IPS DF 6.9 (cell line): ENCODE data around the gene KRTAP12-2.
"Not testable (repeated sequence)": the region's sequence is repeated elsewhere in the genome, so short reads cannot be mapped to it uniquely, and the experiment has no call there.

Experiments
- DNase-seq: peaks from one replicate; pipeline ENCODE4 v3.0.0-alpha.2; 2013; ENCODE audit warnings: low read depth, low spot score
- H3K27ac ChIP-seq: one replicate; pipeline ENCODE4 v1.5.1; 2013; ENCODE audit warnings: low read length, control low read depth
- H3K27me3 ChIP-seq: 2 replicates; pipeline ENCODE4 v1.6.1; 2013; ENCODE audit warnings: mild to moderate bottlenecking, low read length; ENCODE audit not compliant: control insufficient read depth, insufficient read depth
- H3K36me3 ChIP-seq: 2 replicates; pipeline ENCODE4 v1.6.1; 2013; ENCODE audit warnings: low read length; ENCODE audit not compliant: control insufficient read depth, insufficient read depth
- H3K4me1 ChIP-seq: 2 replicates; pipeline ENCODE4 v1.6.1; 2013; ENCODE audit warnings: low read length; ENCODE audit not compliant: control insufficient read depth, insufficient read depth
- H3K4me3 ChIP-seq: 2 replicates; pipeline ENCODE4 v1.5.1; 2013; ENCODE audit warnings: mild to moderate bottlenecking, low read length
- H3K9me3 ChIP-seq: 2 replicates; pipeline ENCODE4 v1.6.1; 2013; ENCODE audit warnings: low read length, inconsistent platforms; ENCODE audit not compliant: control insufficient read depth, insufficient read depth
- WGBS: extraction: QIAGEN DNeasy Blood & Tissue Kit; methylation state at CpG from one replicate; pipeline ENCODE4 v1.1.7; 2013; ENCODE audit warnings: mixed read lengths, missing lambda C conversion rate; ENCODE audit not compliant: insufficient read length, insufficient coverage; 5-methylcytosine and 5-hydroxymethylcytosine counted together

The KRTAP12-2 gene

GRCh38 chr21:44637018-44637850, 29.5 kb downstream of the KRTAP12-2 start, which contains the start of gene KRTAP10-10:
TSS of gene KRTAP10-10 (plus strand) at chr21:44637356. CDS start at chr21:44637418, 62 bp downstream.
- no peak for DNase-seq
- H3K27me3 ChIP-seq = no peaks in the 10 kb centered on the region
- H3K4me3 ChIP-seq = no peak within 1 kb of the TSS
- WGBS = no CpG with 5 or more reads among the region's 21 CpGs
- H3K27ac ChIP-seq = no peak within 1 kb of the TSS
- H3K4me1 ChIP-seq = no peaks in the 10 kb centered on the region
- no peaks in the 10 kb centered on the region for H3K36me3 ChIP-seq
- no peaks in the 10 kb centered on the region for H3K9me3 ChIP-seq

- no peak overlapping the region for H3K27ac ChIP-seq
- WGBS = no CpG with 5 or more reads among the region's 15 CpGs
- H3K4me3 ChIP-seq = no peak overlapping the region
- no peaks in the 10 kb centered on the region for H3K36me3 ChIP-seq
- H3K4me1 ChIP-seq = no peaks in the 10 kb centered on the region
- H3K27me3 ChIP-seq = no peaks in the 10 kb centered on the region
- DNase-seq = no peak
- no peaks in the 10 kb centered on the region for H3K9me3 ChIP-seq
These were observed 30.3 kb downstream of the KRTAP12-2 start for GRCh38 chr21:44636209-44637017.

GRCh38 chr21:44632067-44632466, 34.7 kb downstream of the KRTAP12-2 start:
- DNase-seq = no peak
- no peaks in the 10 kb centered on the region for H3K36me3 ChIP-seq
- no peaks in the 10 kb centered on the region for H3K9me3 ChIP-seq
- H3K27ac ChIP-seq = no peak overlapping the region
- H3K27me3 ChIP-seq = no peaks in the 10 kb centered on the region
- H3K4me1 ChIP-seq = no peaks in the 10 kb centered on the region
- WGBS = no CpG with 5 or more reads among the region's 1 CpG
- no peak overlapping the region for H3K4me3 ChIP-seq

- no peaks in the 10 kb centered on the region for H3K9me3 ChIP-seq
- no peaks in the 10 kb centered on the region for H3K27me3 ChIP-seq
- DNase-seq = no peak
These were observed 36.3 kb downstream of the KRTAP12-2 start for GRCh38 chr21:44630440-44630839.

GRCh38 chr21:44628707-44629391, 37.9 kb downstream of the KRTAP12-2 start:
- Histone ChIP-seq H3K27me3 (no peaks in the 10 kb centered on the region), H3K4me1 (no peaks in the 10 kb centered on the region), H3K9me3 (no peaks in the 10 kb centered on the region), H3K4me3 (no peak overlapping the region), H3K36me3 (no peaks in the 10 kb centered on the region), H3K27ac (no peak overlapping the region)
- no peak for DNase-seq
- no CpG with 5 or more reads among the region's 18 CpGs for WGBS

More at GRCh38 chr21:44630440-44630839, 36.3 kb downstream of the KRTAP12-2 start:
- WGBS = no CpG with 5 or more reads among the region's 2 CpGs
- H3K36me3 ChIP-seq = no peaks in the 10 kb centered on the region
- no peak overlapping the region for H3K4me3 ChIP-seq
- no peaks in the 10 kb centered on the region for H3K4me1 ChIP-seq
- no peak overlapping the region for H3K27ac ChIP-seq

GRCh38 chr21:44627831-44628233, 38.9 kb downstream of the KRTAP12-2 start:
- WGBS = no CpG with 5 or more reads among the region's 15 CpGs
- H3K36me3 ChIP-seq = not testable (repeated sequence)

GRCh38 chr21:44627181-44627822, 39.4 kb downstream of the KRTAP12-2 start:
- H3K27ac ChIP-seq, H3K4me1 ChIP-seq, H3K4me3 ChIP-seq, H3K9me3 ChIP-seq, H3K36me3 ChIP-seq, H3K27me3 ChIP-seq, DNase-seq: not testable (repeated sequence)
- WGBS = no CpG with 5 or more reads among the region's 20 CpGs

More at GRCh38 chr21:44627831-44628233, 38.9 kb downstream of the KRTAP12-2 start:
- H3K4me1 ChIP-seq, DNase-seq, H3K4me3 ChIP-seq, H3K9me3 ChIP-seq, H3K27me3 ChIP-seq, H3K27ac ChIP-seq: not testable (repeated sequence)

GRCh38 chr21:44626673-44627143, 40.0 kb downstream of the KRTAP12-2 start, which contains the start of gene KRTAP10-9:
TSS of gene KRTAP10-9 (plus strand) at chr21:44627093. CDS start at chr21:44627172, 79 bp downstream.
- no peak within 1 kb of the TSS for H3K4me3 ChIP-seq

GRCh38 chr21:44626262-44626661, 40.5 kb downstream of the KRTAP12-2 start:
- Histone ChIP-seq H3K4me3 (no peak overlapping the region), H3K4me1 (no peaks in the 10 kb centered on the region), H3K9me3 (0 out of 2 replicates have a peak, but pooled peaks cover 2% of the 10 kb centered on the region), H3K27me3 (no peaks in the 10 kb centered on the region), H3K36me3 (no peaks in the 10 kb centered on the region), H3K27ac (no peak overlapping the region)
- no CpG with 5 or more reads among the region's 10 CpGs for WGBS
- DNase-seq = no peak

More at GRCh38 chr21:44626673-44627143, 40.0 kb downstream of the KRTAP12-2 start, which contains the start of gene KRTAP10-9:
- no peaks in the 10 kb centered on the region for H3K27me3 ChIP-seq
- DNase-seq = no peak
- no peaks in the 10 kb centered on the region for H3K36me3 ChIP-seq
- H3K27ac ChIP-seq = no peak within 1 kb of the TSS
- no peaks in the 10 kb centered on the region for H3K4me1 ChIP-seq
- no CpG with 5 or more reads among the region's 7 CpGs for WGBS
- 0 out of 2 replicates have a peak, but pooled peaks cover 2% of the 10 kb centered on the region for H3K9me3 ChIP-seq
